GM19397 (cell line): ENCODE data around the gene RIF1.
"Not testable (repeated sequence)": the region's sequence is repeated elsewhere in the genome, so short reads cannot be mapped to it uniquely, and the experiment has no call there.

Experiments
- ATAC-seq: cut with Tn5 transposase; IDR thresholded peaks from one replicate; pipeline ENCODE4 v1.9.1; 2021; ENCODE audit warnings: mild to moderate bottlenecking, moderate library complexity; ENCODE audit not compliant: unreplicated experiment

RIF1 gene

GRCh38 chr2:151421681-151422080 is 12.0 kb downstream of the RIF1 start:
- not testable (repeated sequence) for ATAC-seq

DNA sequence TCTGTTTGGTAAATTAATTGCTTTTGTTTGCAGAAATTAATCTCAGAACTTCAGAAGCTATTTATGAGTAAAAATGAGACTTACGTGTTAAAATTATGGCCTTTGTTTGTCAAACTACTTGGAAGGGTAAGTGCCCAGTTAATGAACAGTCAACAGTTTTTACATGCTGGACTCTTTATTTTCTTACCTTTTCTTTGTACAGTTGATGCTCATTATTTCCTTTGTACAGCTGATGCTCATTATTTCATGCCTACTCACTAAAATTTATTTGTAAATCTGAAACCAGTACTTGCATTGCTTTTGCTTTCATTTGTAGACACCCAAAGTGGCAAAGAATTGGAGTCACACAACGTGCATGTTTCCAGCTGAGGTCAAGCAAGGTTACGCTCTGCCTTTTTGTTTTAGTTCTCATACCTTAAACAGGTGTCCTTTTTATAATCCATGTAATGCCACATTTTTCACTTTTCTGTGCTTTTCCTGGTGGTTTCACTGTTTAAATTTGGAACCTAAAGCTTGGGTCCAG is 13.3 kb downstream of the RIF1 start:
- ATAC-seq = peak; percentile 70

GRCh38 chr2:151423760-151424159 is 14.1 kb downstream of the RIF1 start:
- no peak for ATAC-seq

DNA sequence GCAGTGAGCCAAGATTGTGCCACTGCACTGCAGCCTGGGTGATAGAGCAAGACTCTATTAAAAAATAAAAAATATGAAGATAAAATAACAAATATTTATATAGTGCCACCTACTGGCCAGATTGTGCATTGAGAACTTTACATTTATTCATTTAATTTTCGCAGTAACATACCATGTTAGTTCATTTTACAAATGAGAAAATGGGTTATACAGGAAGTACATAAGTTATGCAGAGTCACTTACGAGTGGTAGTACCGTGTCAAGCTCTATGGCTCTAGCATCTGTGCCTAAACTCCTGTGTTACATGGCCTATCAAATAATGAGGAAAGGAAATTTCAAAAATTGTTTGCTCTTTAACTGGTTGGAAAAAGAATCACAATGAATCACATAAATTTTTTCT is 27.9 kb downstream of the RIF1 start:
- no peak for ATAC-seq

DNA sequence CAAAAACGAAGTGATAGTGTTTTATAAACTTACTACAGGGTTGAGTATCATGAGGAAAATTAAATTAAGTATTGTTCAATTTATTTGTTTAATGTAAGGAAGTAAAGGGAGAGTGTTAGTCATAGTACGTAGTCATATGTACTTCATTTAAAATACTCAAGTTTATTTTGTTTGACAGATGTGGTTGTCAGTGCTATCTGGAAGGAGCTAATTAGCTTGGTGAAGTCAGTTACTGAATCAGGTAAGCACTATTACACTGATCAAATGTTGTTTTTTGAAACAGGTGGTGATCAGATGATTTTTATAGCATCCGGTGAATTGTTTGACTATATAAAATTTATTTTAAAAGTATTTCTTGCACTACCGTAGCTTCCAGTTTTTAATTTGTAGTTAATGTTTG is 28.8 kb downstream of the RIF1 start:
- ATAC-seq = no peak

DNA sequence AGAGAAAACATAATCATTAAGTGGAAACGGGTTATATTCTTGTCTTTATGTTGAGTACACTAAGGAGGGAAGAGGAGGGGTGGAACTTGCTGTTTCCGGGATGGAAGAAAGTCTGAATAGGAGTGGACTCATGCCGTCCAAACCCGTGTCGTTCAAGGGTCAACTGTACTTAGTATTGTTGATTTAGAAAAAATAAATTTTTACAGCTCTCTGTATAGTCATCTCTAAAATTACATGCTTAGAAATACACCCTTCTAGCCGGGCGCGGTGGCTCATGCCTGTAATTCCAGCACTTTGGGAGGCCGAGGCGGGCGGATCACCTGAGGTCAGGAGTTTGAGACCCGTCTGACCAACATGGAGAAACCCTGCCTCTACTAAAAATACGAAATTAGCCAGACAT is 29.4 kb downstream of the RIF1 start:
- no peak for ATAC-seq

GRCh38 chr2:151459358-151459757 is 49.7 kb downstream of the RIF1 start:
- no peak for ATAC-seq

DNA sequence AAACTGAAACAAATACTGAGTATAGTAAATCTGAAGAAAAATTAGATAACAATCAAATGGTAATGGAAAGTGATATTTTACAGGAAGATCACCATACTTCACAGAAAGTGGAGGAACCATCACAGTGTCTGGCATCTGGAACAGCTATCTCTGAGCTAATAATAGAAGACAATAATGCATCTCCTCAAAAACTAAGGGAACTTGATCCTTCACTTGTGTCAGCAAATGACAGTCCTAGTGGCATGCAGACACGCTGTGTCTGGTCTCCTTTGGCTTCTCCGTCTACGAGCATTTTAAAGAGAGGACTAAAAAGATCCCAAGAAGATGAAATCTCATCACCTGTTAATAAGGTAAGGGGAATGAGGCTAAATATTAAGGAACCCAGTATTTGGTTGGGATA is 56.1 kb downstream of the RIF1 start:
- ATAC-seq = no peak

DNA sequence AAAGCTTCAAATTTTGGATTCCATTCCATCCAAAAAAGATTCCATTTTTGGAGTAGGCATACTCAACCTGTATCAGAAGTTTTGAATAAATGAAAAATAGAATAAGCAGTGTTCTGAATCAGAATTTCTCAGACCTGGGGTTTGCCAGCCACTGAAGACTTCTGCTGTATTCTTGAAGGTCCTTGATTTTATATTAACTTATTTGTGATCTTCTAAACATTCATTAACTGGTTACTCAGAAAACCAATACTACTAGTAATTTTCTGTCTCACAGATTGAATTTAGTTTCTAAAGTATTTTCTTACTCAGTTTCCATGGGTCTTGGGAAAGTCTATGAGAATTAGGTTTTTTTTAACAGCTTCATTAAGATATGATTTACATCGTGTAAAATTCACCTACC is 60.9 kb downstream of the RIF1 start:
- ATAC-seq = no peak

GRCh38 chr2:151472966-151473365 is 63.3 kb downstream of the RIF1 start:
- ATAC-seq = no peak

- ATAC-seq = no peak
Measured at GRCh38 chr2:151475071-151475470, 65.4 kb downstream of the RIF1 start.

GRCh38 chr2:151476287-151476686 is 66.6 kb downstream of the RIF1 start:
- ATAC-seq = no peak

- ATAC-seq = no peak
Measured at GRCh38 chr2:151478011-151478410, 68.3 kb downstream of the RIF1 start.

DNA sequence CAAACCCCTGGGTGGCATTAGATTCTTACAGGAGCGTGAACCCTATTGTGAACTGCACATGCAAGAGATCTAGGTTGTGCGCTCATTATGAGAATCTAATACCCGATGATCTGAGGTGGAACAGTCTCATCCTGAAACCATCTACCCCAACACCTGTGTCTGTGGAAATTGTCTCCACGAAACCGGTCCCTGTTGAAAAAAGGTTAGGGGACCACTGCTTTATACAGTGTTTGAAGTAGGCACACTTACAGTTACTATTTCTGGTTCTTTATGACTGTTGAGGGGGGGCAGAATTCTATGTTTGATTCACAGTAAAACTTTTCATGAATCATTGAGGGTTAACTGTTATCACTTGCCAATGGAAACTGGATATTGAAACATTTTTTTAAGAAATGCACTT is 72.0 kb downstream of the RIF1 start:
- ATAC-seq = no peak

- no peak for ATAC-seq
Measured at GRCh38 chr2:151482171-151482725, 72.5 kb downstream of the RIF1 start.

- ATAC-seq = no peak
Measured at GRCh38 chr2:151483546-151483945, 73.8 kb downstream of the RIF1 start.

DNA sequence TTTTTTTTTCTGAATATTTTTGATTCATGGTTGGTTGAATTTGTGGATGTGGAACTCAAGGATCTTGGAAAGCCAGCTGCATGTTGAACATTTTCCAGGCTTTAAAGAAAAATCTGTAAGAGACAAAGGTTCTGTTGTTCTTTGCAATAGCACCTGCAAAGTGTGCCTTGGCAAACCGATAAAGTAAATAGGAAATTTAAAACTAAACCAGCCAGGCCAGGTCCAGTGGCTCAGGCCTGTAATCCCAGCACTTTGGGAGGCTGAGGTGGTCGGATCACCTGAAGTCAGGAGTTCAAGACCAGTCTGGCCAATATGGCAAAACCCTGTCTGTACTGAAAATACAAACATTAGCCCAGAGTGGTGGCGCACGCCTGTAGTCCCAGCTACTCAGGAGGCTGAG is 74.4 kb downstream of the RIF1 start:
- ATAC-seq = no peak

DNA sequence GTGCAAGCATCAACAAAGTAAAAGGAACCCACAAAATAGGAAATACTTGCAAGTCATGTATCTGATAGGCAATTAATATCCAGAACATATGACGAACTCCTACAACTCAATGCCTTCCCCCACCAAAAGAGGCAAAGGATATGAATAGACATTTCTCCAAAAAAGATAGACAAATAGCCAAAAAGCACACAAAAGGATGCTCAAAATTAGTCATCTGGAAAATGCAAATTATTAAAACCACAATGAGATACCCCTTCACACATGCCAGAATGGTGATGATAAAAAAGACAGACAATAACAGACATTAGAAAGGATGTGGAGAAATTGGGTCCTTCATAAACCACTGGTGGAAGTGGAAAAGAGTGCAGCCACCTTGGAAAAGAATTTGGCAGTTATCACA is 76.4 kb downstream of the RIF1 start:
- ATAC-seq = no peak

GRCh38 chr2:151490276-151490675 is 80.6 kb downstream of the RIF1 start:
- ATAC-seq = no peak

- no peak for ATAC-seq
Measured at GRCh38 chr2:151491496-151491895, 81.8 kb downstream of the RIF1 start.

DNA sequence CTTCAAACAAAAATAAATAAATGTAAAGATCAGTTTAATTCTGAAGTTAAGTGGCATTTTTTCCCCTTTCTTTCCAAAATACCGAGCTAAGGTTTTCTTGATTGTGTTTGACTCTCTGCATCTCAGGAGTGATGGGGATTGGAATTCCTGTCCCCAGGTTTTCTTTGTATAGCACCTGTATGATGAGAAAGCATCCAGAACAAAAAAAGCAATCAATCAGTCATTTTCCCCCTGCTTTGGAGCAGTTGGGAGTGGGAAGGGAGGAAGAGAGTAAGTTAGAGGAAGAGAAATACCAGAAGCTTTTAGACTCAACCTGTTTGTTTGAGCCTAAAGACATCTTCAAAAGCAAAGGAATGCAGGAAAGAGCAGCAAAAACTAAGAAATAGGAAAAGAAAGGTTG is 88.5 kb downstream of the RIF1 start:
- ATAC-seq = no peak

GRCh38 chr2:151506170-151506569 is 96.5 kb downstream of the RIF1 start:
- ATAC-seq = no peak

- ATAC-seq = no peak
Measured at GRCh38 chr2:151508519-151508918, 98.8 kb downstream of the RIF1 start.
